HG03457 (cell line): ENCODE data around the gene FETUB.
A peak's percentile ranks its signal among the peaks of the same experiment; 100 is the strongest.
"Not testable (repeated sequence)": the region's sequence is repeated elsewhere in the genome, so short reads cannot be mapped to it uniquely, and the experiment has no call there.

Experiments
- ATAC-seq: cut with Tn5 transposase; IDR thresholded peaks from one replicate; pipeline ENCODE4 v1.9.1; 2021; ENCODE audit warnings: moderate number of reproducible peaks; ENCODE audit not compliant: unreplicated experiment

FETUB gene

GRCh38 chr3:186613637-186614265, 26.4 kb upstream of the FETUB start:
- ATAC-seq, result no peak

DNA sequence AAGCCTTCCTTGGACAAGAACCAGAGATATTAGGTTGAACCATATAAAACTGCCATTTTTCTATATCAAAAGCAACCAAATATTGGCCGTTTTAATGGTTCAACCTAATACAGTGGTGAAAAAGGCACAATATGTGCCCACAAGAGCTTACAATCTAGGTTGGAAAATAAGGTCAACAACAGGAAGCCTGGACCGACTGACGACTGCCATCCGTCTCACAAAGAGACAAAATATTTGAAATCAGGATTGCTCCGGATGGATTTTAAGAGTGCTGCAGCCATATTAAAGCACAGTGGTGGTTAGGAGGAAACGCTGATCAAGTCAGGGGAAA, 26.0 kb upstream of the FETUB start:
- ATAC-seq, result no peak

DNA sequence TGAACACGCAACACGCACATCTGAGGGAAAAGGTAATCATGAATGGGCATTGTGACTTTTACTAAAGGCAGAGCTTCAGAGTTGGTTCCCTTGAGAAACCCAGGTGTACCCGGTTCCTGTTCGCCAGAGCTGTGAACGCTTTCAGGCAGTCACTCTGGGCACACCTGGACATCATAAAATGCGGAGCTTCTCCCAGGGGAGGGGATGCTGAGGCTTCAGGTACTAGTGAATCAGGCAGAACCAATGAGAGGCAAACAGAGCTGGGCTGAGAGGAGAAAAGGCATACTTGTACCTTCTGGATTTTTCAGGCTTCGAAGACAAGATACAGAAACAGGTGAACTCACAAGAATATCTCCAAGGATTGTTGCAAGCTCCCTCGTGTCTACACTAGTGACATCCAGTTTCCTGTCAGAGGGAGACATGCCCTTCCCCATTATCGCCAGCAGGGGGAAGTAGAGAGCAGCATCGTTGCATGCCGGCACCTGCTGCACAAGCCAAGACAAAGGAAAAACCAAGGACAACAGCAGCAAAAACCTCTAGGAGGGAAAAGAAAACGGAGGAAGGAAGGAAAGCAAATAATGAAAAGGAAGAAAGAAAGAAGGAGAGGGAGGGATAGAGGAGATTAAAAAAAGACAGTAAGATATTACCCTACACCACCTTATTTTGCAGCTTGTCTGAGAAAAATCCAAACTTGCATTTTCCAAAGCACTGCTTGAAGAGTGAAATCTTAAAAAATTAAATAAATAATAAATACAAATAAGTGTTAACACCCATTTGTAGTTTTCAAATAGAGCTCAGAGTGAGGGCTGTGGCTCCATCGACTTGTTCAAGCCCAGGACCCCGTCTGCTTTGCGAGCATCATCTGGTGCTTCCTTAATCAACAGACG, 25.4 kb upstream of the FETUB start:
- no peak for ATAC-seq

DNA sequence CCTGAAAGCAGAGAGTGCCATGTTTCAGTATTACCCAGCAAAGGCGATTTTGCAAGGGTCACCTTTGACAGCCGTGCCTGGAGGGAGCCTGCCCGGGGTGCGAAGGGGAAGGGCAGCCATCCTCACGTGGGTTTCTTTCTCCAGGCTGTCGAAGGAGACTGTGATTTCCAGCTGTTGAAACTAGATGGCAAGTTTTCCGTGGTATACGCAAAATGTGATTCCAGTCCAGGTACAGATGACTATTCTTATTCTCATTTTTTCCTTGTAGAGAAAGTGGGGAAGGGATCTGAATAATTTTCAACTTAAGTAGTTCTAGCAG, 23.9 kb upstream of the FETUB start:
- no peak for ATAC-seq

DNA sequence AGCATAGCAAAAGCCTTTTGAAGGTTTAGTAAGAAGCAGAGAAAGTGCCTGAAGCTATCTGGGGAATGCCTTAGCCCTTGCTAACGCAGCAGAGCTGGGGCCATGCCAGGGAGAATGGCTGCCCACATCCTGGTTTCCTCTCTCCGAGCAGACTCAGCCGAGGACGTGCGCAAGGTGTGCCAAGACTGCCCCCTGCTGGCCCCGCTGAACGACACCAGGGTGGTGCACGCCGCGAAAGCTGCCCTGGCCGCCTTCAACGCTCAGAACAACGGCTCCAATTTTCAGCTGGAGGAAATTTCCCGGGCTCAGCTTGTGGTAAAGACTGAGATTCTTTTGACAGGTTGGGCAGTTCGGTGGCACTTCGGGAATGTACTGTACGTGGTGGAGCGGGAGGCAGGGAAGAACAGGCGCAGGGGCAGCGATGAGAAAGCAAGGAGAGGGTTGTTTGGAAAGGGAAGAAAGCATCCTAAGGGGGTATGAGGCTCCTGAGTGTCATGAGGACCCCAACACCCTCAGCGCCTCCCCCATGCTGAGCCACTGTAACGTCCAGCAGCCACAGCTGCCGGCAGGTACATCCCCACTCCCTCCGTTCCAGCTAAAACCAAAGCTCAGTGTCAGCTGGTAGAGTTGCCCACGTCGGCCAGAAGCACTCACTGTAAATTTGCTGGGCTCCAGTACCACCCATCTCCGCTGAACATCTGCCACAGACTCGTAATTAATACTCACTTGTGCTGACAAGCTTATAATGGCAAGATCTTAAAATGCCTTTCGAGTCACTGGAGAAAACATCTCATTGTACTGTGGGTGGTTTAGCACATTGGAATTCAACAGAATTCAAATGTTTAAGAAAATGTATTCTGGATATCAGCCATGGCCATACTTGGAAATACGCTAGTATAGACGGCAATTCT, 22.9 kb upstream of the FETUB start:
- peak; percentile 83 for ATAC-seq

DNA sequence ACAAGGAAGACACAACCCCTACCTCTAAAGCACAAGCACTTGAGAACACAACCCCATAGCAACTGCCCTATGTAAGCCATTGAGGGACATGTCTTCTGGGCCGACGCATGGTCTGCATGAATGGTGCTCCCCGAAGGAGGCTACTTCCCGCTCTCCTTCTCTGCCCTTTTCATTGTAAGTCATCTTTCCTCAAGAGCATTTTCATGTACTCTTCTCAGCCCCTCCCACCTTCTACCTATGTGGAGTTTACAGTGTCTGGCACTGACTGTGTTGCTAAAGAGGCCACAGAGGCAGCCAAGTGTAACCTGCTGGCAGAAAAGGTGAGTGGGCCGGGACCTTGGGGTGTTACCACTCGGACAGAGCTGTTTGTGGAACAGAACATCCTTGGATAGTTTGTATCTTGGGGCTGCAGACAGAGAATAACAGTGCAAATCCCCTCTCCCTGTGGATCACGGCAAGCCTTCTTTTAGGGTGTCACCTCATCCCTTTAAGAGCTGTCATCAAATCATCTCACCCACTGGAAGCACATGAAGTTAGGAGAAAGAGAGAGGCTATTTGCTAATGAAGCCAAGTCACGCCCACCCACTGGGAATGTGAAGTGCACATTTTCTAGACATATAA, 21.8 kb upstream of the FETUB start:
- no peak for ATAC-seq

DNA sequence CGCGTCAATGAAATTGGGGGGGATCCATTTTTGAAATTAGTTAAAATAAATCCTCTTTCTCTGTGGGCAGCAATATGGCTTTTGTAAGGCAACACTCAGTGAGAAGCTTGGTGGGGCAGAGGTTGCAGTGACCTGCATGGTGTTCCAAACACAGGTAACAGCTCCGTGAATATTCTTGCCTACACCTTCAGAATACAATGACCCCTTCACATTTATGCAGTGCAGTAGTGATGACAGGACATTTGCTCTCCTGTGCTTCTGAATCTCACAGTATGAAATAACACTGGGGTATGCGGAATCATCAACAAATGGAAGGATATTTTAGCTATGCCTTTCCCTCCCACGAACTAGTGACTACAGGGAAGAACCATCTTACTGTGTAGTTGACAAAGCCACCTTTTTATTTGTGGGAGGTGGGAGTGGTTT, 20.4 kb upstream of the FETUB start:
- ATAC-seq, result no peak

DNA sequence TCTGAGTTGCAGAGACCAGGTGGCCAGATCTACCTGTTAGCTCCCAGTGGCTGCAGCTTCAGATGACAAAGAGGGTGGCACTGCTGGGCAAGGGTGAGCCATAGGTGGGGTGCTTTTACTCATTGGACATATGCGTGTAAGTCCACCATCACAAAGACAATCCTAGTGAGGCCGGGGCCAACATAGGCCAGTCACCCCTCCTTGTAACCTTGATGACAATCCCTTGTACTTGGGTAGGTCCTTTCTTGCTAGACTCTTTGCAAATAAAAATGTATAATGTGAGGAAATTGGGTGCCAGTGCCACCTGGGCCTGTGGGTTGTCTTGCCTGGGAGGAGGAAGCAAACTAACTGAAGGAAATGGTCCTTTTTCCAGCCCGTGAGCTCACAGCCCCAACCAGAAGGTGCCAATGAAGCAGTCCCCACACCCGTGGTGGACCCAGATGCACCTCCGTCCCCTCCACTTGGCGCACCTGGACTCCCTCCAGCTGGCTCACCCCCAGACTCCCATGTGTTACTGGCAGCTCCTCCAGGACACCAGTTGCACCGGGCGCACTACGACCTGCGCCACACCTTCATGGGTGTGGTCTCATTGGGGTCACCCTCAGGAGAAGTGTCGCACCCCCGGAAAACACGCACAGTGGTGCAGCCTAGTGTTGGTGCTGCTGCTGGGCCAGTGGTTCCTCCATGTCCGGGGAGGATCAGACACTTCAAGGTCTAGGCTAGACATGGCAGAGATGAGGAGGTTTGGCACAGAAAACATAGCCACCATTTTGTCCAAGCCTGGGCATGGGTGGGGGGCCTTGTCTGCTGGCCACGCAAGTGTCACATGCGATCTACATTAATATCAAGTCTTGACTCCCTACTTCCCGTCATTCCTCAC, 19.7 kb upstream of the FETUB start:
- ATAC-seq, result no peak

DNA sequence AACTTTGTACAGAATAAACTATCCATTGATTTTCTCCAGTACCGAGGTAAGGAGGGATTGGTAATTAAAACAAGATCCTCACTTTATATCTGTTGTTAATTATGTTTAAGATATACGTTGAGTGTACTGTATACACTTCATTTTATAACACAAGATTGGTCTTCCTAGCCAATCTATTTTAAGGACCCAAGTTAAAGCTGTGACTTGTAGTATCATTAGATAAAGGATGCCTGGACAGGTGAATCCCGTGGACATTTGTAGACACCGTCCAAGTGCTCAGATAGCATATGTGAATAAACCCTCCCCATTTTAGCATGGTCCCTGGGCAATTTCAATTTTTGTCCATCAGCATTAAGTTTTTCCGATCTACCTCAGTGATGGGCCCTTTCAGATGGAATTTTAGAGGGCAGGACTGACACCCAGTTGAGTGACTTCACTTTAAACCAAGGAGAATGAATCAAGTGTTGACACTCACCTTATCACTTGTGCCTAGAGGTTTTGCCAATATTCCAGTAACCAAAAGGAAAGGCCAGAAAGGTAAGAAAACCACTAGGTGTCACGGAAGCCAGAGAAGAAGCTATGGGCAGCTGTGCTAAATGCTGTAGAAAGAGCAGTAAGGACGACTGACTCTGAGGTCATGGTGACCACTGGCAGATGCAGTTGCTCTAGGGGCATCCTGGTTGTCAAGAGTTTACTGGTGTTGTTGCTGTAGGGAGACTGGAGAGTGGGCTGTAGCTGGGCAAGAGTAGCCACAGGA, 18.1 kb upstream of the FETUB start:
- no peak for ATAC-seq

GRCh38 chr3:186622651-186623310, 17.4 kb upstream of the FETUB start:
- no peak for ATAC-seq

- ATAC-seq, result no peak
Measured at GRCh38 chr3:186624598-186624997, 15.6 kb upstream of the FETUB start.

- no peak for ATAC-seq
Measured at GRCh38 chr3:186625600-186626042, 14.6 kb upstream of the FETUB start.

DNA sequence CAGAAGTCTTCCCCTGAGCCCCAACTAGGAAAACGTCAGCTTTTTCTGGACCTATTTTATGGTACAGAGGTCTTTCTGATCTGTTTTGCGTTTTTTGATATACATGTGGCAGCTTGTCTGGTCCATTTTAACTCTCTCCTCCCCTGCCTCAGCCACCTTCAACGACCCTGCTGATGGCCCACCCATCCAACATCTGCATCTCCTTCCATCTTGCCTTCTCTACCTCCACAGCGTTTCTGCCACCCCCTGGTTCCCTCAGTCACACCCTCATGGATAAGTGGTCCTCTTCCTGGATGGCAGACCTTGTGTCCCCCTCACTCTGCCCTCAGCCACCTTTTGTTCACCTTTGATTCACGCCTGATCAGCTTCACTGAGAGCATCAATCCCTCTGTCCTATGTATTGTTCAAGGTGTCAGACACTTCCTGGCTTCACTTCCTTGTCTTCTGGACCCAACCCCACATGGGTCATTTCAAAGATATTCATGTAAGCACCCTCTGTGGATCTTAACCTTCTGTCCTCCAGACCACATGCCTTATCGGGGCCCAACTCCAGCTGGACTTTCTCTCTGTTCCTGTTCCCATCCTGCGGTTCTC, 13.8 kb upstream of the FETUB start:
- no peak for ATAC-seq

GRCh38 chr3:186627852-186628414, 12.3 kb upstream of the FETUB start:
- ATAC-seq, result no peak

DNA sequence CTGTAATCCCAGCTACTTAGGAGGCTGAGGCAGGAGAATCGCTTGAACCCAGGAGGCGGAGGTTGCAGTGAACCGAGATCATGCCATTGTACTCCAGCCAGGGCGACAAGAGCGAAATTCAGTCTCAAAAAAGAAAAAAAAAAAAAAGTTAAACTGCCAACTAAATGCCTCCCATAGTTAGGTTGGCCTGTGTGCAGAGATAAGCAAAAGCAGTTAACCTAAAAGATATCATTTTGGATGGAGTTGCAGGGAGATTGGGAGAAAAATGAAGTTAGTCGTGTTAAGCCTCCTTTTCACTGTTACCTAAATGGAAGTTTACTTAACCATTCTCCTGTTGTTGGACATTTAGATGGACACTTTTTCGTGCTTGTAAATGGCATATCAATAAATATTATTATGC, 11.4 kb upstream of the FETUB start:
- no peak for ATAC-seq

- no peak for ATAC-seq
Measured at GRCh38 chr3:186630950-186631641, 9.1 kb upstream of the FETUB start.

DNA sequence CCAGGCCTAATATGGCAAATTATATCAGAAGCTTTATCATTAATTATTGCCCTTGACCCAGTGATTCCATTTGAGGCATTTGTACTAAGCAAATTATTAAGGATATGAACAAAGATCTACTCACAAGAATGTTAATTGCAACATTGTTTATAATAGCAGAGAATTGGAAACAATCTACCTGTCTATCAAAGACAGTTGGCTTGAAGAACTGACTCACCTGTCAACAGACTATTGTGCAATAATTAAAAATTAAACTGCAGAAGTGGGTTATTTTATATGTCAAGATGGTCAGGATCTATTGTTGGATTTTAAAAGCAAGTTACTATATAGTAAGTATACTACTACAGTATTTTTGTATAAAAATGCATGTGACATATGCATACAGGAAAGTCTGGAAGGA, 6.7 kb upstream of the FETUB start:
- no peak for ATAC-seq

GRCh38 chr3:186634207-186634606, 6.0 kb upstream of the FETUB start:
- ATAC-seq, result not testable (repeated sequence)
